Fibroblast of lung (primary cell): Measurements from ENCODE around the gene HPDL.

Experiments
- CTCF ChIP-seq, 2 donors: IDR thresholded peaks in 1 of 2; conservative IDR thresholded peaks in 1 of 2; 1 replicate in 1 of 2; 2 replicates in 1 of 2; pipeline ENCODE4 v1.5.1; 2011 to 2012; ENCODE audit warnings: low read length in 2 of 2, control low read depth in 1 of 2, inconsistent platforms in 1 of 2, low read depth in 1 of 2, mild to moderate bottlenecking in 1 of 2
- EZH2 ChIP-seq: IDR thresholded peaks from 2 replicates; pipeline ENCODE4 v1.5.1; 2012; ENCODE audit warnings: low read length, control low read depth, mild to moderate bottlenecking; ENCODE audit errors: missing control alignments

GRCh38 chr1:45365051-45365450 lies 38.4 kb downstream of the HPDL start:
- TF ChIP-seq CTCF (conservative IDR thresholded peaks at IDR 0.05 in 1 of 2, IDR thresholded peaks at IDR 0.05 in 1 of 2; ENCODE audit: low read depth in 1 of 2, low read length in 2 of 2) (no peak), EZH2 (no peak)
